GM12878 (cell line): ENCODE results near the gene KCNJ12. TPM values are rescaled to one million over a fixed set of nuclear protein-coding genes. Genes with fewer than 3 reads are reported as not detected.

Source experiments
- ATAC-seq: fragments of 200-7000 bp; cut with Tn5 transposase; 3 replicates; pipeline ENCODE4 v1.9.1; 2020; ENCODE audit warnings: mild to moderate bottlenecking, moderate library complexity
- BruUV-seq: library from RNA; stranded (reverse); fragments of 400-500 nt; replicated peaks from 2 replicates; lab custom pipeline; 2021; lab: Mats Ljungman, UMichigan
- CTCF ChIA-PET: fragments of 300-600 bp; sonication (Branson Sonifier 250); formaldehyde crosslinking; extraction: SDS; loops from one replicate; lab custom pipeline; 2021; ENCODE audit warnings: inconsistent platforms; lab: Yijun Ruan, JAX
- POLR2A ChIA-PET: fragments of 350-600 bp; formaldehyde crosslinking; extraction: SDS; loops from one replicate; lab custom pipeline; 2021; ENCODE audit warnings: inconsistent platforms; lab: Charles Lee
- RAD21 ChIA-PET: fragments of 300-600 bp; sonication (Branson Sonifier 250); formaldehyde crosslinking; loops from one replicate; lab custom pipeline; 2023; ENCODE audit warnings: antibody characterized with exemption; ENCODE audit not compliant: unreplicated experiment; lab: Charles Lee
- SMC1A ChIA-PET: fragments of 300-600 bp; sonication (Branson Sonifier 250); formaldehyde crosslinking; loops from one replicate; lab custom pipeline; 2023; ENCODE audit not compliant: unreplicated experiment, uncharacterized antibody; lab: Charles Lee
- DNase-seq: peaks from one replicate; pipeline ENCODE4 v3.0.0-alpha.2; 2011; ENCODE audit warnings: low read depth, low spot score
- FAIRE-seq: peaks from 3 replicates; lab custom pipeline; 2011; peaks lifted over from hg19 to GRCh38; lab: Jason Lieb, UNC
- H2AFZ ChIP-seq: 2 replicates; pipeline ENCODE4 v1.6.0; 2011; ENCODE audit warnings: low read depth, low read length, control low read depth; ENCODE audit not compliant: control insufficient read depth
- H3K27ac ChIP-seq: 2 replicates; pipeline ENCODE4 v1.5.1; 2011; ENCODE audit warnings: control low read depth; ENCODE audit not compliant: control insufficient read depth, insufficient read depth
- H3K27me3 ChIP-seq, 2 experiments: replicated peaks in 1 of 2; 2 replicates each; pipeline versions ENCODE4 v1.6.0 to v1.6.1; 2011; ENCODE audit warnings: low read length in 1 of 2; ENCODE audit not compliant: control insufficient read depth in 2 of 2, insufficient read depth in 2 of 2
- H3K36me3 ChIP-seq, 2 experiments: 2 replicates each; pipeline ENCODE4 v1.5.1; 2011; ENCODE audit warnings: low read length in 1 of 2; ENCODE audit not compliant: control insufficient read depth in 2 of 2, insufficient read depth in 2 of 2
- H3K4me1 ChIP-seq: 2 replicates; pipeline ENCODE4 v1.6.1; 2011; ENCODE audit warnings: mild to moderate bottlenecking, low read length, moderate library complexity, mixed read lengths; ENCODE audit not compliant: control insufficient read depth, insufficient read depth
- H3K4me2 ChIP-seq: 2 replicates; pipeline ENCODE4 v1.6.0; 2011; ENCODE audit warnings: control low read depth; ENCODE audit not compliant: control insufficient read depth, insufficient read depth
- H3K4me3 ChIP-seq: fragments of 200-600 bp; sonication (generic); 2 replicates; pipeline ENCODE4 v1.5.1; 2016
- H3K79me2 ChIP-seq: 2 replicates; pipeline ENCODE4 v1.6.0; 2011; ENCODE audit warnings: low read length; ENCODE audit not compliant: control insufficient read depth, insufficient read depth
- H3K9ac ChIP-seq: 2 replicates; pipeline ENCODE4 v1.8.0; 2011; ENCODE audit warnings: low read length, control low read depth, mixed read lengths; ENCODE audit not compliant: control insufficient read depth, insufficient read depth
- H3K9me3 ChIP-seq: replicated peaks from 3 replicates; pipeline ENCODE4 v1.5.1; 2011; ENCODE audit warnings: mild to moderate bottlenecking, low read length; ENCODE audit not compliant: control insufficient read depth, insufficient read depth
- H4K20me1 ChIP-seq: 2 replicates; pipeline ENCODE4 v1.6.0; 2011; ENCODE audit not compliant: control insufficient read depth, insufficient read depth
- ASH2L ChIP-seq: fragments of 300-600, 200-600 bp; sonication (generic); IDR thresholded peaks from 2 replicates; pipeline ENCODE4 v1.6.1; 2017; ENCODE audit warnings: low read depth, mild to moderate bottlenecking, borderline replicate concordance
- ATF2 ChIP-seq: IDR thresholded peaks from 2 replicates; pipeline ENCODE4 v1.6.1; 2012; ENCODE audit warnings: low read length, inconsistent platforms
- CBX3 ChIP-seq: fragments of 200-600 bp; sonication (generic); IDR thresholded peaks from 2 replicates; pipeline ENCODE4 v1.6.1; 2016; ENCODE audit warnings: low read depth, borderline replicate concordance
- DPF2 ChIP-seq: fragments of 450-650 bp; IDR thresholded peaks from 2 replicates; pipeline ENCODE4 v1.6.1; 2017; ENCODE audit warnings: mild to moderate bottlenecking
- IRF5 ChIP-seq: fragments of 450-650 bp; IDR thresholded peaks from 2 replicates; pipeline ENCODE4 v1.6.1; 2017; ENCODE audit warnings: borderline replicate concordance
- LARP7 ChIP-seq: fragments of 450-650 bp; IDR thresholded peaks from 2 replicates; pipeline ENCODE4 v1.6.1; 2017; ENCODE audit warnings: mild to moderate bottlenecking
- NKRF ChIP-seq: fragments of 450-650 bp; conservative IDR thresholded peaks from 2 replicates; pipeline ENCODE4 v1.6.1; 2017; ENCODE audit warnings: mild to moderate bottlenecking, moderate library complexity
- PAX8 ChIP-seq: fragments of 450-650 bp; IDR thresholded peaks from 2 replicates; pipeline ENCODE4 v1.6.1; 2017; ENCODE audit warnings: mild to moderate bottlenecking, moderate library complexity
- PKNOX1 ChIP-seq: fragments of 450-650 bp; IDR thresholded peaks from 2 replicates; pipeline ENCODE4 v1.6.1; 2016; ENCODE audit warnings: mild to moderate bottlenecking
- TCF12 ChIP-seq: IDR thresholded peaks from 2 replicates; pipeline ENCODE4 v1.6.1; 2011; ENCODE audit warnings: low read depth, mild to moderate bottlenecking, low read length
- TCF3 ChIP-seq: IDR thresholded peaks from 2 replicates; pipeline ENCODE4 v1.6.1; 2012; ENCODE audit warnings: low read depth, mild to moderate bottlenecking, low read length, borderline replicate concordance; ENCODE audit not compliant: insufficient read depth
- TCF7 ChIP-seq: IDR thresholded peaks from 2 replicates; pipeline ENCODE4 v1.6.1; 2014; ENCODE audit warnings: antibody characterized with exemption, borderline replicate concordance
- WRNIP1 ChIP-seq: IDR thresholded peaks from 2 replicates; pipeline ENCODE4 v1.6.1; 2011; ENCODE audit warnings: low read depth, low read length, improper control_type of control experiment, borderline replicate concordance
- ZBTB33 ChIP-seq: fragments of 450-650 bp; IDR thresholded peaks from 2 replicates; pipeline ENCODE4 v1.6.1; 2017; ENCODE audit warnings: mild to moderate bottlenecking
- WGBS: methylation state at CpG from one replicate; pipeline ENCODE4 v1.1.6; 2016; ENCODE audit warnings: low lambda C conversion rate; ENCODE audit not compliant: insufficient replicate concordance, insufficient coverage; ENCODE audit errors: missing lambda C conversion rate; 5-methylcytosine and 5-hydroxymethylcytosine counted together
- in situ Hi-C: fragments of 300-500 bp; cut with MboI; formaldehyde crosslinking; loops from 9 replicates; pipeline ENCODE4 v1.14.3; 2018; ENCODE audit warnings: mixed read lengths
- intact Hi-C: fragments of 100-400 bp; cut with micrococcal nuclease; formaldehyde crosslinking; loops from one replicate; pipeline ENCODE4 v1.14.2; 2022; ENCODE audit not compliant: unreplicated experiment
- polyA plus RNA-seq, 11 experiments: library from polyadenylated mRNA; depleted of rRNA in 4 of 11; unstranded in 6 of 11; stranded (reverse) in 5 of 11; fragments of >200 nt; fragmentation: Nextera tagmentation in 4 of 11; fragmentation: Illumina TruSeq in 1 of 11; extraction: Ambion mirVana in 4 of 11; extraction: Trizol in 1 of 11; gene quantifications; 1 replicate in 1 of 11; 2 replicates in 10 of 11; pipeline versions ENCODE4 v1.2.1 to v1.2.3, GENCODE V29; 2011 to 2016; ENCODE audit warnings: inconsistent platforms in 2 of 11, missing spikeins in 2 of 11, low read depth in 1 of 11
- total RNA-seq, 4 experiments: library from RNA; depleted of rRNA in 3 of 4; stranded (reverse); fragments of >200 nt in 3 of 4; fragmentation: Illumina TruSeq in 1 of 4; extraction: Trizol in 1 of 4; gene quantifications; 2 replicates each; pipeline versions ENCODE4 v1.2.1 to v1.2.3, GENCODE V29; 2013 to 2021

The KCNJ12 gene
- total and polyA plus RNA-seq, 10 of the 15 experiments (the other 5 are each of a cell fraction or from before 2014, with no cell fraction given) = 0.04 to 0.21 (median 0.09) TPM; not detected in 3

- TF ChIP-seq IRF5 (no peak), TCF3 (no peak), TCF7 (no peak), ZBTB33 (no peak), WRNIP1 (no peak)
Measured at GRCh38 chr17:21382560-21383495, 6.7 kb downstream of the KCNJ12 start (continued).

- FAIRE-seq (no peak), ATAC-seq (no peak), DNase-seq (no peak)
- ChIA-PET CTCF (no interaction called here), SMC1A (no interaction called here), RAD21 (no interaction called here), POLR2A (no interaction called here)
- in situ Hi-C loops (no loop called here), intact Hi-C loops (no loop called here)
- Histone ChIP-seq H3K4me1 (no peaks in the 10 kb centered on the region), H3K9ac (no peak overlapping the region), H4K20me1 (no peaks in the 10 kb centered on the region), H3K27me3 (no peaks in the 10 kb centered on the region; a peak in 1 of 4 replicates), H3K27ac (no peak overlapping the region), H3K9me3 (no peaks in the 10 kb centered on the region), H3K4me3 (no peak overlapping the region), H3K4me2 (no peak overlapping the region), H3K79me2 (no peaks in the 10 kb centered on the region), H3K36me3 (no peaks in the 10 kb centered on the region), H2AFZ (no peak overlapping the region)
- no TSS peak for BruUV-seq
- 4% methylated on average over 10 of the region's 10 CpGs for WGBS
- no peak for TF ChIP-seq ATF2
- TF ChIP-seq CBX3 = no peak
- TF ChIP-seq LARP7 = no peak
- no peak for TF ChIP-seq ASH2L
- TF ChIP-seq PKNOX1 = no peak
- TF ChIP-seq PAX8 = no peak
- no peak for TF ChIP-seq DPF2
- TF ChIP-seq TCF12 = no peak
- TF ChIP-seq NKRF = no peak
Measured at GRCh38 chr17:21385281-21385845, 9.2 kb downstream of the KCNJ12 start.
